BJ (cell line): ENCODE data around the gene CERS6. TPM values are rescaled to one million over a fixed set of nuclear protein-coding genes. Genes with fewer than 3 reads are reported as not detected.

Source experiments
- CTCF ChIA-PET: fragments of 350-600 bp; formaldehyde crosslinking; extraction: SDS; loops from one replicate; lab custom pipeline; 2021; ENCODE audit warnings: antibody characterized with exemption, inconsistent platforms; lab: Yijun Ruan, JAX
- POLR2A ChIA-PET: fragments of 300-600 bp; sonication (Branson Sonifier 250); formaldehyde crosslinking; extraction: SDS; loops from one replicate; lab custom pipeline; 2021; ENCODE audit warnings: antibody characterized with exemption; lab: Charles Lee
- DNase-seq: peaks from one replicate; pipeline ENCODE4 v3.0.0-alpha.2; 2011; ENCODE audit warnings: low read depth
- H3K27me3 ChIP-seq: 2 replicates; pipeline ENCODE4 v1.6.0; 2011; ENCODE audit warnings: low read length; ENCODE audit not compliant: control insufficient read depth, insufficient read depth
- H3K36me3 ChIP-seq: 2 replicates; pipeline ENCODE4 v1.5.1; 2011; ENCODE audit warnings: low read length; ENCODE audit not compliant: control insufficient read depth, insufficient read depth
- H3K4me3 ChIP-seq: 2 replicates; pipeline ENCODE4 v1.5.1; 2011; ENCODE audit warnings: low read depth, mild to moderate bottlenecking, control low read depth, low read length
- CTCF ChIP-seq: IDR thresholded peaks from 2 replicates; pipeline ENCODE4 v1.5.1; 2011; ENCODE audit warnings: low read depth, mild to moderate bottlenecking, control low read depth, inconsistent platforms, low read length, moderate library complexity; ENCODE audit not compliant: insufficient read depth
- polyA plus RNA-seq: library from polyadenylated mRNA; depleted of rRNA; stranded (reverse); fragments of >200 nt; gene quantifications from 2 replicates; pipeline ENCODE4 v1.2.3, GENCODE V29; 2011

The CERS6 gene
- polyA plus RNA-seq, 1 experiment = 1.6 TPM

DNA sequence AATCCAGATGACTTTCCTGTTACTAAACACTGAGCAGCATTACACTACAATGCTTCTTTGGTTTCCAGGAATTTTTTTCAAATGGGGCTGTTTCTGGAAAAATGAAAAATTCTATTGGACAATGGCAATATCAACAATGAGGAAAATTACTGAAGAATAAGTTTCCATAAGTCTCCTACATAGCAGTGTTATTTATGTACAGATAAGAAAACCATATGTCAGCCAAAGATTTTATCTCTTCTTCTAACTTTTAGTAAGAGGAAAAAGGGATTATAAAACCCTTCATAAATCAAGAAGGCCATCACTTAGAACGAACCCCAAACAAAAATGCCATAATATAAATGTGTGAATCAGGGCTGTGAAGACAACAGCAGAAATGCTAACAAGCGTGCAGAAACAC is 314.7 kb downstream of the CERS6 start:
- CTCF ChIA-PET = no interaction called here
- Histone ChIP-seq H3K4me3 (no peak overlapping the region), H3K27me3 (no peaks in the 10 kb centered on the region), H3K36me3 (no peaks in the 10 kb centered on the region)
- POLR2A ChIA-PET = no interaction called here
- TF ChIP-seq CTCF = no peak
- no peak for DNase-seq

- ChIA-PET POLR2A (no interaction called here), CTCF (interaction anchor here (1.1 to 3.2 kb wide), 7 partner anchors 24 to 188 kb away, joined by 3 to 31 read pairs (median 5); no protein-coding TSS in a partner anchor)
- Histone ChIP-seq H3K4me3 (no peak overlapping the region), H3K36me3 (no peaks in the 10 kb centered on the region), H3K27me3 (no peaks in the 10 kb centered on the region)
- DNase-seq = no peak
- TF ChIP-seq CTCF = no peak
Observed at GRCh38 chr2:168772704-168773103, 316.6 kb downstream of the CERS6 start.

DNA sequence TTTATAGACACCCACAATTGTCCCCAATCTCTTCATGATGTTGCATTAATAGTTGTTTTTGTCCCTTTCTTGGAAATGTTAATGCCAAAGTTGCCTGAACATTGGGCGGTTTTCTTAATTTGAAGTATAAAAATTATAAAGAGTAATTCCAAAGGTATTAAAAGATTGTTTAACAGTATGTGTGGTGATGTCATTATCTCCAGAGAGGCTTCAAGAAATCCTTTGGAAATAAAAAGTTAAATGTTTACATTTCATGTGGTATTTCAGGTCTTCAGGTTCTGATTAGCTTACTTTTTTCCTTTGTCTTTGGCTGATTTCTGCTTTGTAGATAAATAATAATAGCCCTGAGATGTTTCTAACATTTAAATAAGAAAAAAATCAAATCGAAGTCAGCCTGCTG is 317.1 kb downstream of the CERS6 start:
- CTCF ChIA-PET = interaction anchor here (1.1 to 3.2 kb wide), 9 partner anchors 24 to 188 kb away, joined by 3 to 31 read pairs (median 4); no protein-coding TSS in a partner anchor
- TF ChIP-seq CTCF = no peak
- no peak for DNase-seq
- Histone ChIP-seq H3K36me3 (no peaks in the 10 kb centered on the region), H3K27me3 (no peaks in the 10 kb centered on the region), H3K4me3 (no peak overlapping the region)
- POLR2A ChIA-PET = no interaction called here

DNA sequence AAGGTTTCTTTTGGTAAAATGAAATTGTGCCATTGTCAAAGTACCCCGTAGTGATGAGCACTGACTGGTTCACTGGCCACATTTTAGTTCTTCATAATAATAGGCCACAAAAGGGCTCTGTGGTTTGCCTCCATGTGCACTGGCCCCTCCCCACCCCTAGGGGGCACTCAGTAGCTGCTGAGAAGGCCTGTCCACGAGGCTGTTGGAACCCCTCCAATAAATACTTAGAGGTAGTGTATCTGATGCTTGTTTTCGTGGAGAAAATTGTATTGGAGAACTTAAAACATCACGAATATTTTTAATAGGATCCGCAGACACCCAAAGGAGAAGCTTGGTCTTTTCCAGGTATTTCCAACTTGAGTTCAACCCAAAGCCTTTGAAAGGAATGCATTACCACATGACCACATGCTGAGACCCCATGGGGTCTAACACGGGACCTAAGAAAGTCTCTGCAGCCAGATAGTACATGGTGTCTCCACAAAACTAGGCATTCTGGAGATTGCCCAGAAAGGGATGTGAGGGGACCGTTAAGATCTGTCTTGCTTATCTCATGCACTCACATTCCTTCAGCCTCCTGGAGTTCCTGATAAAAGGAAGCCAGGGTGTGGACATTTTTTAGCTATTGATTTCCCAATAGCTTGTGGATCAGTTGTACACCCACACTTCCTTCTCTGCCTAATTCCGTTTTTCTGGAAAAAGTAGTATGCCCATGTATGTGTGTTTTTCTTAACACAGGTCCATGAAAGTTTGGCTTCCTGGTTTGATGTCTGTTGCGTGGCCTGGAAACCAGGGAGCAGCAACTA is 317.8 kb downstream of the CERS6 start:
- ChIA-PET POLR2A (no interaction called here), CTCF (interaction anchor here (0.6 to 3.2 kb wide), 20 partner anchors 11 to 508 kb away, joined by 3 to 31 read pairs (median 3); no protein-coding TSS in a partner anchor)
- H3K36me3 ChIP-seq = no peaks in the 10 kb centered on the region
- TF ChIP-seq CTCF = peak; percentile 93
- H3K4me3 ChIP-seq = no peak overlapping the region
- DNase-seq = no peak
- H3K27me3 ChIP-seq = no peaks in the 10 kb centered on the region

DNA sequence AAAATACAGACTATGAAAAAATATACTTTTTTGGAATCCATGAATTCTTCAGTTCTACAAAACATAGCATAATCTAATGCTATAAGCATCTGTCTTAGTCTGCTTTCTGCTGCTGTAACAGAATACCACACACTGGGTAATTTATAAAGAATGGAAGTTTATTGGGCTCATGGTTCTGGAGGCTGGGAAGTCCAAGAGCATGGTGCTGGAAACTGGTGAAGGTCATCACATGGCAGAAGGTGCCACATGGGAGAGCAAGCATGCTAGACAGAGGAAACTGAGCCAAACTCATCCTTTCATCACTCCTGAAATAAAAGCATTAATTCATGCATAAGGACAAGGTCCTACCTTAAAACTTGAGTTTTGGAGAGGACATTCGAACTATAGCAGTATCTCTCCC is 319.8 kb downstream of the CERS6 start:
- POLR2A ChIA-PET = no interaction called here
- no peaks in the 10 kb centered on the region for H3K27me3 ChIP-seq
- no peak overlapping the region for H3K4me3 ChIP-seq
- no peak for DNase-seq
- no peaks in the 10 kb centered on the region for H3K36me3 ChIP-seq
- CTCF ChIA-PET = interaction anchor here (1.3 kb wide), 1 partner anchor 148 kb away, joined by 3 read pairs; no protein-coding TSS in a partner anchor
- TF ChIP-seq CTCF = no peak
